Activated CD4-positive, alpha-beta T cell treated with anti-CD3 and anti-CD28 coated beads, Interleukin-2, amount 50 U/mL, for 1 hour (primary cell): ENCODE results near the gene RAD51B.
"Not testable (repeated sequence)": the region's sequence is repeated elsewhere in the genome, so short reads cannot be mapped to it uniquely, and the experiment has no call there.

Experiments used
- DNase-seq: peaks from one replicate; pipeline ENCODE4 v3.0.0-alpha.2; 2020

The RAD51B gene

DNA sequence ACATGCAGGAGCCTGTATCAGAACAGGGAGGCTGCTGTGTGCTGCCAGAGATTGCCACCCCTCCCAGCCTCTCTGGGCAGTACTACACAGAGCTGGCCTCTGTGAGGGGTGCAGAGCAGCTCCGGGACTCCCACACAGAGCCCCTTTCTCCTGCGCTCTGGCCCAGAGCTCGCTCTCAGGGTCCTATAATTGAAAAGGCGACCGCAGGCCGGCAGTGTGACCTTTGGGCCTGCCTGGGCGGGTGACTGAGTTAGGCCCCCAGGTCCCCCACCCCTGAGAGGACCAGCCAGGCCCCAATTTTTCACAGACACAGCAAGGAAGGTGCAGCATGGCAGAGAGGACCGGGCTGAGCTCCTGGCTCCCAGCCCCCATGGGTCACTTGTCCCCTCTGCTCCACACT, 836.9 kb downstream of the RAD51B start:
- DNase-seq: no peak

DNA sequence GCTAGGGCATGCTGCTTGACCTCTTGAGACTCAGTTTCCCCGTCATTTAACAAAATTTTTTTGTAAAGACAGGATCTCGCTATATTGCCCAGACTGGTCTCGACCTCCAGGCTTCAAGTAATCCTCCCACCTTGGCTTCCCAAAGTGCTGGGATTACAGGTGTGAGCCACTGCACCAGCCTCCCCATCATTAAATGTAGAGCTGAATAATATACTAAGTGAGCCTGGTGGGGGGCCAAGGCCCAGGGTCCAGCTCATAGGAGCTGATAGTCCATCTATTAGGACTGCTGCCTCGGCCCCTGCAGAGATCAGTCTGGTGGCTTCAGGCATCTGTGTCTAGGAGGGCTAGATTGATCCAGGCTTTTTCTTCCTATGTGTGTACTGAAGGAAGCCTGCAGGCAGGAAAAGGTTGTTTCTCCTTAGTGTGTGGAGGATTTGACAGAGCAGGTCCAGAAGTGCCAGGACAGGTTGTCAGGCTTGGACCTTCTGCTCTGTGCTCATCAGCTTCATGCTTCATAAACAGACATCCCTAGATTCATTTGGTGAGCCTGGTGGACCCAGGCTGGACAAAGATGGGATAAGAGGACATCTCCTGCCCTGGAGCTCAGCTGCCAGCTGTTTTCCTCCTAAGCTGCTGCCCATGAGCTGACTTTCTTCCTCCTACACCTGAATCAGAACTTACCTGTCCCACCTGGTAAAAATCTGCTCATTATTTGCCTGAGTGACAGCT, 837.9 kb downstream of the RAD51B start:
- no peak for DNase-seq

DNA sequence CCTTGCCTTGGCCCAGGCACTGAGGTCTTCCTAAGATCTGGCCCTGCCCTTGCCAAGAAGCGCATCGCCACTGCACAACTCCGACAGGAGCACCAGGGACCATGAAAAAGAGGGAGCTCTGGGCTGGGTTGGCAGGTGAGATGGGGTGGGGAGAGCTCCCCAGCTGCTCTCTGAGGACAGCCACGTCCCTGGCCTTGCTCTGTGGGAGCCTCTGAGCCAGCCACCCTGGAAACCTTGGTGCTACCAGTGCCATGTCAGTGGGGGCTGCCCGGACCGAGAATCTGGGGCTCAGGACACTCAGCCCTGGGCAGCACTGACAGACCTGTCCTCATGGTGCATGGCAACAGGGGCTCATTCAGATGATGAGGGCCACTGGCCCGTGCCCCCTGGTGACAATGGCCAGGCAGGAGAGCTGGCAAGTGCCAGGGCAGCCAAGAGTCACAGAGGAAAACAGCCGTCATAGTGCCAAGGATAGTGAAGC, 838.5 kb downstream of the RAD51B start:
- no peak for DNase-seq

DNA sequence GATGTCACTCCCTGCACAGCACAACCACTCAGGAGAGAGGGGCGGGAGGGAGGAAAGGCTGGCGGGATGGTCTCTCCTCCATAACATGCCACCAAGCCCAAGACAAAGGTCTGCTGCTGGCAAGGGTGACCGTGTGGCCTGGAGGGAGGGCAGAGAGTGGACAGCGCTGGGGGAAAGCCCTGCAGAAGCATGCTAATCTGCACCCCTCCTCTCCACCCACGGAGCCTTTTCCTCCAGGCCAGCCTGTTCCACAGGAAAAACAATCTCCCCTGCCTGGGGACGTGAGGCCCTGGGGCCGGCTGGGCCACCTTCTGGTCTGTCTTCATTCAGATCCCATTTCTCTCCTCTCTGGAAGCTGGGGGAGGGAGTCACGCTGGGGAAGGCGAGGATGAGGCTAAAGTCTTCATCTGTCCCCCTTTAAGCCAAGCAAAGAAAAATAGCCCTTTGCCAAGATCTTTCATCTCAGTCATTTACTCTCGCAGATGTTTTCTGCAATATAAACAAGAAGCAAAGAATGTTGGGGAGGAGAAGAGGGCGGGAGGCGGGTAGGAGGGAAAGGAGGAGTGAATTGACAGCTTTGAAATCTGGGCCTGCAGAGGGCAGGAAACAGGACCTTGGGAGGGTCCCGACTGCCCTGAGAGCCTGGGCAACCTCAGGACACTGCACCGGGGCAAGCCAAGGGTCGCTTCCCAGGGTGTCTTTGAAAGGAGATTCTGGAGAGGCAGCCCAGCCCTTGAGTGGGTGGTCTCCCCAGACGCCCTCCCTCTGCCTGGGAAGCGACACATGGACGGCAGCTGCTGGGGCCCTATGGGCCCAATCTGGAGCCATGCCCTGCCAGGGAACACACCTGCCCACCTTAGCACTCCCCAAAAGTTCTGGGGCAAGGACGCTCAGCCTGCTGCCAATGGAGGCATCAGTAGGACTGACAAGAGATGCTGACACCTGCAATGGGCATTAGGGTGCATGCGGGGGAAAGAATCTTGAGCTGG, 839.7 kb downstream of the RAD51B start:
- no peak for DNase-seq

DNA sequence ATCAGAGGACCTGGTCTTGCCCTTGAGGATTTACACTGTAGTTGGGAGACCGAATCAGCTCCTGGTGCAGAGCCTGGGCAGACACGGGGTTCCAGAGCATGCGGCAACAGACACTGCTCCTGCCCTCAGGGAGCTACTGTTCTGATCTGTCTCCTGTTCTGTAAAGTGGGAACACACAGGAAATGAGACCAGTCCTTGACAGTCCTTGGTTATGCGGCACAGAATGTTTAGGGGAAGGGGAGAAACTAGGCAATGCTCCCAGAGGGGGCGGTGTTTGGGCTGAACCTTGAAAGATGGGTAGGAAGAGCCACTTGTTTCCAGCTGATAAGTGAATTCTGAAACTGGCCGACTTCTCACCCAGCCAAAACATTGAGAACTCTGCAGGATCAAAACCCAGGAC, 840.9 kb downstream of the RAD51B start:
- DNase-seq: no peak

DNA sequence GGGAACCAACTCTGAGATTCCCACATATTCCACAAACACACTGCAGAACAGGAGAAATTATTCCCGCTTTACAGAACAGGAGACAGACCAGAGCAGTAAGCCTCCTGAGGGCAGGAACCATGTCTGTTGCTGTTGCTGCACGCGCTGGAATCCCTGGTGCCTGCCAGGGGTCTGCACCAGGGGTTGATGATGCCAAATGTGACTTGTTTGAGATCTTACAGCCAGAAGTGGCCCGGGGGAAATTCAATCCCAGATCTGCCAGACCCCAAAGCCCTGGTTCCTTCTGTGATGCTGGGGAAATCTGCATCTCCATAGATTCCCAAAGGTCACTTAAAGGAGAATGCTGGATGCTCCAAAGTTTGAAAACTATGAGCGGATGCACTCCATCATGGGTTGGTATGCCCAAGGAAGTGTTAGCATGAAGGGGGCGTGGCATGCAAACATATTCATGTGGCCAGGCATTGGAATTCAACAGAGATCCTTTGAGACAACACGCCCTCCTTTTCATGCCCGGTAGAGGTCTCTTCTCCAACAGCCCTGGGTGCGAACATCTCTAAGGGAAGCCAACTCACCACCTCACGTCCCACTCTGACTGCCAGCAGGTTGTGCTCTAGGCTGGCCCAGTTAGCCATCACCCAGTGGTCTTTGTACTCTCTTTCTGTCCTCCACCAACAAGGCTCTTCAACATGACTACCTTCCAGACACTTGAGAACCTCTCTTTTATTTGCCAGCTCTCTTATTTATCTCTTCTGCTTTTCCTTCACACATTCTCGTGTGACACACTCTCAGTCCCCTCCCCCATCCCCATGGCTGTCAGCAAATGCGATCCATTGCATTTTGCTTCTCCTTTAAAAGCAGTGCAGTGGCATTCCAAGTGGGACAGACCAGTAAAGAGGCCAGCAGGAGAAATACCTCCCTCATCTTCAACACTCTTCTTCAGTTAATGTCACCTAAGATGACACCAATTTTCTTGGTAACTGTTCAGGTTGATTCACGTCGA, 841.9 kb downstream of the RAD51B start:
- no peak for DNase-seq

DNA sequence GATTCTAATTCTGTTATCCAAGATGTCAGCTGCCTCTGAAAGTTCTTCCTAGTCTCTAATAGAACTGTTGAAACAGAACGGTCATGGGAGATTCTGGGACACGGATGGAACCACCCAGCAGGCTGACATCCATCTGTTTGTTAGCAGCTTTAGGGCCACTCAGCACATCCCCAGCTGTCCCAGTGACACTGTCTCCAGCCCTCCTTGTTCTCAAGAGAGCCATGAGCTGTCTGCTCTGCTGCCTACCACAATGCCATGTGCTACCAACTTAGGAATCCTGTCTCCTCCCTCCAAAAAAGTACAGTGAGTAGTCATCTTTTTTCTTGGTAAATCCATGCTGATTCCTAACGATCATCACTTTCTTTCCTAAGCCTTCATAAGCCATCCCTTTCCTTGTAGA, 842.8 kb downstream of the RAD51B start:
- no peak for DNase-seq

DNA sequence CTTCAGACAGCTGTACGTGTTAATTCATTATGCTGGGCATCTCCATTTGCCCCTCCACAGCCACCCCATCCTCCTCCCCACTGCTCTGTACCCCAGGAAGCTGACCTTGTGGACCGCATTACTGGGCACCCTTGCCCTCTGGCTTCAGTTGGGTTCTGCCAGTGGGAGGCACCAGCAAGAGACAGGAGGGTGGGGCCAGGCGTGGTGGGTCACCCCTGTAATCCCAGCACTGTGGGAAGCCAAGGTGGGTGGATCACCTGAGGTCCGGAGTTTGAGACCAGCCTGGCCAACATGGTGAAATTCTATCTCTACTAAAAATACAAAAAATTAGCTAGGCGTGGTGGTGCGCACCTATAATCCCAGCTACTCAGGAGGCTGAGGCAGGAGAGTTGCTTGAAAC, 843.2 kb downstream of the RAD51B start:
- DNase-seq: not testable (repeated sequence)

DNA sequence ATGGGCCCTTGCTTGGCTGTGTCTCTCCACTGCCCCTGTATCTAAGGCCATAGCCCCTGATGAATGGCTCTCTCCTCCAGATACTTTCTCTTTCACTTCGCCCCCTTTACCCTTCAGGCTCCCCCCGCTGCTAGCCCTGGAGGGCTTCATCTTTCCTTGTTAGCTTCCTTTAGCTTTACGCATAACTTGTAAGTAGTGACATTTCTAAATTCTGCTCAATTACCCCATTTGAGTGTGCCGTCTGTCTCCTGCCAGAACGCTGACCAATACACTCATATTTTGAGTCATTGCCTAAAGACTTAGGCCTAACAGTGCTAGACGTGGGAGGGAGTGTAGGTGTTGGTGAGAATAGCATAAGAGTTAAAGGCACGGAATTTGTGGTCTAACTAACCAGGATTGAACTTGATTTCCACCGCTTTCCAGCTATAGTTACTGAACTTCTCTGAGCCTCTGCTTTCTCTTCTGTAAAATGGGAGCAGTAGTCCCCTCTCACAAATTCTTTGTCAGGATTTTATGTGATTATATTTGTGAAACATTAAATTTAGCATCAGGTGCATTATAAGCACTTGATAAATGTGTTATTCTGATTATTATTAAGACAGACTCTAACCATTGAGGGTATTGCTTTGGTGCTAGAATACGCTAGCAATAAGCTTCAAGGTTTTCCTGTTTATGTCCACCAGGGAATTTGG, 844.0 kb downstream of the RAD51B start:
- DNase-seq: no peak

DNA sequence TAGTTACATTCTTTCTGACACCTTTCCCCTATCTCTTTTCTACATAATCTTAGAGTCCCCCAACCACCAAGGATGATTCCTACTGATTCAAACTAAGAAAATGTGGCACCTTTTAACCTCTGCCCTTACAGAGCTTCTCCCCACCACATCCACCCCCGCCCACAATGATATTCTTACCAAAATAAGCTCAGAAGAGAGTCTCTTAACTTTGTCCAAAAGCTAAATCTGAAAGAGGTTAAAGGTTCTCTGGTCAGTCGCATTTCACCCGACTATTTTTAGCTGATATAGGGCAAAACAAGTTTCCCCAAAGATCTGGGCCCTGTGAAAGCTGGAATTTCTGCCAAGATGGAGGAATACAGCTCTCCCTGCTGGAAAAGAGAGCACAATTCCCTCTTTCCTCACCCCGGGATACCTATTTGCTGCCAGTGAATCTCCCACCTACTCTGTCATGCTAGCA, 844.7 kb downstream of the RAD51B start:
- DNase-seq: no peak

DNA sequence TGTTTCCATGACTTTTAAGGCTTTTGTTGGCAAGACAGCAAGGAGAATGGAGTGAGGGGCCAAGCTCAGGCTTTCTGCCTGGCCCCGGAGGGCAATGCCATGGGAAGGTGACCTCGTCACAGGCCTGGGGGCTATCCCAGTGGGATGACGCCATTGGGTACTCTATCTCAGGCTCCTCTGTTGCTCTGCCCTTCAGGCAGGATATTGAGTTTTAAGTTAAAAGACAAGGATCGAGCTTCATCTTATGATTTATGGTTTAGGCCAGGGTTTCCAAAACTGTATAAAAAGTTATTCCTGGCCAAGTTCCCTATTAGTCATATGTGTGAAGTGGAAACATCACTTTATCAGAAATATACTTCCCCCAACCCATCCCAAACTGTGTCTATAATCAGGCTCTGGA, 845.6 kb downstream of the RAD51B start:
- DNase-seq: no peak

DNA sequence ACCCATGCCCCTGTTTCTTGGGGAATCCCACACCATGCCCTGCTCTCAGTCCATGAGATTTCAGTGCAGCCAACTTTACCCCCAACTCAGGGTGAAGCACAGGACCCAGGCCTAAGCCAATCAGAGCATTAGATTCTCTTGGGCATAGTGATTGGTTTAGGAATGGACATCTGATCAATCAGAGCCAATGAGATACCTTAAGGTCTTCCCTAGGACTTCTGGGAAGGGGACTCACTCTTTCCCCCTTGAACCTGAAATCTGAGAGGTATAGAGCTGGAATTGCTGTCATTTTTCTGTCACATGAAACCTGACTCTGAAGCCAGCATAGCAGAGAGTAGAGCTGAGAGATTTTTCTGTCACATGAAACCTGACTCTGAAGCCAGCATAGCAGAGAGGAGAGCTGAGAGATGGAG, 846.2 kb downstream of the RAD51B start:
- DNase-seq: no peak

DNA sequence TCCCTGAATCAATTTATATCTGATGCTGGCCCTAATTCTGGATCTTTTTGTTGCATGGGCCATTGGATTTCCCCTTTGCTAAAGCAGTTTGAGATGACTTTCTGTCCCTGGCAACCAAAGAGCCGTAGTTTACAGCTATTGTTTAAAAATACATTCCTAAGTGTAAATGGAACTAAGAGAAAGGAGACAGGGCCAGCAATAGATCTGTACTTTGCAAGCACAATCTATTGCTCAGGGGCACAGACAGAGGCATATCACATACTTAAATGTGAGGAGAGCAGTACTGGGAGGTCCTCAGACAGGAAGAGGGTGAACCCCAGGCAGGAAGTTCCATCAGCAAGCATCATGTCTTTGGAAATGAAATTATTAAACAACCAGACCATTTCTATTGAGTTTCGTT, 846.7 kb downstream of the RAD51B start:
- DNase-seq: no peak

DNA sequence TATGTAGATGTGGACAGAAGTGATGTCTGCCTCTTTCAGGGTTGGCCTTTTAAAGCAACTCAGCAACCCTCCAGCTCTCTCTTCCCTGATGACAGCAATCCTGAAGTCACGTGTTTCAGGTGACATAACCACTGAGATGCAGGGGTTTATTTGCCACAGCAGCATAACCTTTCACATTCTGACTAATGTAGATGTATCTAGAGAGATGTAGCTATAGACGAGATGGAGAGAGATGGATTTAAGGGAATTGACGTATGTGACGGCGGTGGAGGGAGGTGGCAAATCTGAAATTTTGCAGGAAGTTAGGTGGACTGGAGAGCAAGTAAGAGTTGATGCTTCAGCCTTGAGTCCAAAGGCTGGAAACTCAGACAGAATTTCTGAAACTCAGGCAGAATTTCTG, 847.3 kb downstream of the RAD51B start:
- no peak for DNase-seq

DNA sequence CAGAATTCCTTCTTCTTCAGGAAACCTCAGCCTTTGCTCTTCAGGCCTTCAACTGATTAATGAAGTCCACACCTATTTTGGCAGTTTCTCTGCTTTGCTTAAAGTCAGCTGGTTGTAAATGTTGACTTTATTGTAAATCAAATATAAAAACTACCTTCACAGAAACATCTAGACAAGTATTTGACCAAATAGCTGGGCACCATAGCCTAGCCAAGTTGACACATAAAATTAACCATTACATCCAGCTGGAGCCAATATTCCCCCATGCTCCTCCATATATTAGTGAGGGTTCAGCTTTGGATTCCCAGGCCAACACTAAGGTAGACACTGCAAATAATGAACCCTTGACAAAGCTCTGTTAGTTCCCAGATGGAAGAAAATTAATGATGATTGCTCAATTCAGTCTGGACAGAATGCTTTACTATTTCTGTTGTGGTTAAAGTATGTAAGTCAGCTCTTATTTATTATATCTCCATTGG, 847.8 kb downstream of the RAD51B start:
- DNase-seq: no peak

DNA sequence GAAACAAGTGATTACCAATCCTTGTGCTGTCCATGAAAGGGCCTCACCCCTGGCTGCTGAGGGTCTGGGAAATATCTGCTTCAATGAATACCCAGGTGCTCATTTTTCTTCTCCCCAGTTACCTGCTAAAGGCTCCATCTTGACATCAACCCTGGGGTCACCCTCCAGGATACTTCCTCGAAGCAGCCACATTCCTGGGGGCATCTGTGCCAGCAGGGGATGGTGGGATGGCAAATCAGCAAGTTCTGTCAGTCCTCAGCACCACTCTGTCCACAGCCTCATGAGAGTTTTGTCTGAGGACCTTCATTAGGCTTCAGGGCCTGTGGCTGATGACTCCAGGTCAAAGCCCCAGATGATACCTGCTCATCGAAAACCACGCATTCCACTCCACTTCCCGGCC, 848.4 kb downstream of the RAD51B start:
- DNase-seq: no peak

DNA sequence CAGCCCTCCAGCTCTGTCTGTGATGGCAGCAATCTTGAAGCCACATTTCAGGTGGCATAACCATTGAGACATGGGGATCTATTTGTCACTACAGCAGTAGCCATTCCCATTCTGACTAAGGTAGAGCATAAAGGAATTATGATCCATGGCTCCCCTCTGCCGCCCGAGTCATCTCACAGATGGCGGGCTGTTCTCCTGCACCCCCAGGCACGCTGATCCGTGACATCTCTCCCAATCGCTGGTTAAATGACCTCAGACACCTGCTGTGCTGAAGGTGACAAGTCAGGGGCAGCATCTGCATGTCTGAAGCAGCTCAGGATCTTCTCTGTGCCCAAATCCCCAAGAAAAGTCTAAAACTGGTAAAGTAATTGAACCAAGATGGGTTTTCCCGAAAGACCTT, 849.0 kb downstream of the RAD51B start:
- no peak for DNase-seq

DNA sequence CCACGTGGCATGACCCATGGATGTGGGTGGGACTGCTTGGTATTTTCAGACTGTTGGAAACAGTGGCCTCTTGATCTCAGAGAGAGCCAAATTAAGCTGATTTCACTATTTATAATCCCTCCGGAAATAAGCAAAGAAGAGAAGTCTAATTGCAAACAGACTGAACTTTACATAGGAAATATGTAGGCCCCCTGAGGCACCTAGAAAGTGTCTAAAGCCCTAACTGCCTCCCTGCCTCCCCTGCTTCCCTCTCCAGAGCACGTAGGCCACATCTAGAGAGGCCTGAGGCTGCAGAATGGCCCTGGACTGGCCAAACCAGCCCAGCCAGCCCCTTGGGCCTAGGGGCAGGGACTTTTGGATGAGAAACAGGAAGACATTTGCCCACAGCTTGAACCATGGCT, 849.5 kb downstream of the RAD51B start:
- DNase-seq: no peak

DNA sequence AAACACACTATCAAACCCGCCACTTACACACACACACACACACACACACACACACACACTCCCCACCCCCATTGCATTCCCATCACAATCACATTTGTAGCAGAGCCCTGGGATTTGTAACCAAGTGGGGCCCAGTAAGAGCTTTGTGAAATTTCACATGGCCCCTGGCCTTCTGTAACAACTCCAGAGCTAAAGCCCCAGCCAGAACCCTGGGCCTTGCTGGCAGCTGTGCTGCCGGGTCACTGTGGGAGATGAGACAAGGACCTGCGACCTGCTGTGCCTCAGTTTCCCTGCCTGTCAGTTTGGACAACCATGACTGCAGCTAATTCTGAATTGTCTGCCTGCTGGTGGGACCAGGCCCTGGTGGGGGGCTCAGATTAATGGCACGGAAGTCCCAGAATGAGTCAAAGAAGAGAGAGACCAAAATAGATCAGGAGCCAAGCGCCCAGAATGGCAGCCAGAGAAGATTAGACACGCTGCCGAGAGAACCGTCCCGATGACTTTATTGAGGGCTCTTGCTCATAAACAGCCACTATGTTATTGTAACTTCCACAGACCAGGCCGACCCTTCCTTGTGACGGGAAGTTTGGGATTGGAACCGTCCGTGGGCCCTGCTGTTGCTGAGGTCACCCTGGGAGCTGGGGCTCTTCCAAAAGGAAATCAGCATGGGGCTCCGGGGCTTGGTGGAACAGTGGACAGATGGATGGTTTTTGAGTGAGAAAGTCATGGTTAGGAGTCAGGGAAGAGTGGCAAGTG, 850.2 kb downstream of the RAD51B start:
- no peak for DNase-seq

DNA sequence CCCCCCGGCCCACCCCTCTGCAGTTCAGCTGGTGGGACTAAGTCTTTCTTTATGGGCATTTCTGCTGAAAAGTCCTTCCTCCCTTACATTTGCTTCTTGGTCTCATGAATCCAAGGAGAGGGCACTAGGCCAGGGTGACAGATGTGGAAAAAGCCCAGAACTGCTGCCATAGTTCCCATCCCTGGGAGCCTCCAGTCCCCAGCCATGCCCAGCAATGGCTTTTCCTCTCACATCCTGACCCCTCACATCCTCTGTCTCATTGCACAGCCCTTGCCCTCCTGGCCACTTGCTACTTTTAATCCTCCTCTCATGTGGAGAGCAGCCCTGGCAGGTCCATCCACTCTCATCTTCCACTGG, 850.8 kb downstream of the RAD51B start:
- DNase-seq: no peak

DNA sequence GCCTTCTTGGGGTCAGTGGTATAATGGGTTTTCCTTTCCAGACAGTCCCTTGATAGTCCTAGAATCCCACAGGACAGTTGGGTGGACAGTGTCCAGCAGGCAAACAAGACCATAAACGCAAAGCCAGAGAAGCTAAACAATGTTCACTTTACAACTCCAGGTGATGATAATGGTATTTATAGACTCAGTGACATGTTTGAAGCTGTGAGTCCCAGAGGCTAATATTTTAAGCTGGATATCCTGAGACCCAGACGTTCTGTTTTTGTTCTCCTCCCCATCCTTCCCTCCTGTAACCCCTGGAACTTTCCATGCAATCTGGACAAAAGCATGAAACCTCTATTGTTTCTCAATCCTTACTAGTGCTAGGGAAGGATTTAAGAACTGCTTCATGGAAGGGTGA, 852.3 kb downstream of the RAD51B start:
- DNase-seq: no peak
